CD4-positive, CD25-positive, alpha-beta regulatory T cell (primary cell): Measurements from ENCODE around the gene RIIAD1. TPM values are rescaled to one million over a fixed set of nuclear protein-coding genes. Genes with fewer than 3 reads are reported as not detected.
"Not testable (repeated sequence)": the region's sequence is repeated elsewhere in the genome, so short reads cannot be mapped to it uniquely, and the experiment has no call there.

ENCODE experiments used
- ATAC-seq, 2 donors: fragments of 150-1000 bp; cut with Tn5 transposase; one replicate each; pipeline ENCODE4 v1.10.0; 2021; ENCODE audit warnings: low read depth in 2 of 2, moderate number of reproducible peaks in 2 of 2, moderate library complexity in 1 of 2
- DNase-seq, 3 donors: peaks; one replicate each; pipeline versions ENCODE4 v3.0.0 to v3.0.0-alpha.2; 2012 to 2022; ENCODE audit warnings: mixed read lengths in 1 of 3
- H3K27ac ChIP-seq: one replicate; pipeline ENCODE4 v1.7.0; 2013; ENCODE audit warnings: mild to moderate bottlenecking, low read length; ENCODE audit not compliant: insufficient read depth, poor library complexity, severe bottlenecking
- H3K27me3 ChIP-seq: one replicate; pipeline ENCODE4 v1.7.0; 2013; ENCODE audit warnings: low read length; ENCODE audit not compliant: control insufficient read depth, insufficient read depth
- H3K36me3 ChIP-seq: one replicate; pipeline ENCODE4 v1.7.0; 2013; ENCODE audit warnings: mild to moderate bottlenecking, low read length, moderate library complexity; ENCODE audit not compliant: control insufficient read depth, insufficient read depth
- H3K4me1 ChIP-seq: 2 replicates; pipeline ENCODE4 v1.7.0; 2013; ENCODE audit warnings: mild to moderate bottlenecking, low read length; ENCODE audit not compliant: insufficient read depth, control insufficient read depth, poor library complexity, severe bottlenecking
- H3K4me3 ChIP-seq: one replicate; pipeline ENCODE4 v1.7.0; 2013; ENCODE audit warnings: low read depth, mild to moderate bottlenecking, low read length, moderate library complexity
- H3K9me3 ChIP-seq, 2 experiments: 1 replicate in 1 of 2; 2 replicates in 1 of 2; pipeline ENCODE4 v1.7.0; 2013; ENCODE audit warnings: low read length in 2 of 2, mild to moderate bottlenecking in 1 of 2, moderate library complexity in 1 of 2; ENCODE audit not compliant: control insufficient read depth in 2 of 2
- H3K27ac Mint-ChIP-seq, 3 donors: one replicate each; pipeline ENCODE4 v1.8.0; 2020 to 2022; ENCODE audit warnings: mild to moderate bottlenecking in 3 of 3, mixed read lengths in 3 of 3, moderate library complexity in 2 of 3
- H3K27me3 Mint-ChIP-seq: one replicate; pipeline ENCODE4 v1.8.0; 2022; ENCODE audit warnings: mild to moderate bottlenecking, mixed read lengths
- H3K36me3 Mint-ChIP-seq: one replicate; pipeline ENCODE4 v1.8.0; 2020; ENCODE audit warnings: mixed read lengths
- H3K4me1 Mint-ChIP-seq, 4 donors: one replicate each; pipeline ENCODE4 v1.8.0; 2020 to 2022; ENCODE audit warnings: mixed read lengths in 4 of 4, mild to moderate bottlenecking in 1 of 4
- H3K4me3 Mint-ChIP-seq, 4 donors: one replicate each; pipeline ENCODE4 v1.8.0; 2020 to 2022; ENCODE audit warnings: mild to moderate bottlenecking in 4 of 4, mixed read lengths in 4 of 4, moderate library complexity in 3 of 4
- H3K9me3 Mint-ChIP-seq, 7 donors: one replicate each; pipeline ENCODE4 v1.8.0; 2020 to 2022; ENCODE audit warnings: mixed read lengths in 7 of 7, mild to moderate bottlenecking in 3 of 7, moderate library complexity in 2 of 7
- polyA plus RNA-seq, 4 donors: library from polyadenylated mRNA; unstranded; fragments of 300-500 nt; fragmentation: Illumina TruSeq; gene quantifications; one replicate each; pipeline ENCODE4 v1.2.3, GENCODE V29; 2021
- total RNA-seq: library from RNA; stranded (reverse); gene quantifications from one replicate; pipeline ENCODE4 v1.2.3, GENCODE V29; 2022

RIIAD1 gene
- total and polyA plus RNA-seq, 5 donors from 2014 or later = not detected

DNA sequence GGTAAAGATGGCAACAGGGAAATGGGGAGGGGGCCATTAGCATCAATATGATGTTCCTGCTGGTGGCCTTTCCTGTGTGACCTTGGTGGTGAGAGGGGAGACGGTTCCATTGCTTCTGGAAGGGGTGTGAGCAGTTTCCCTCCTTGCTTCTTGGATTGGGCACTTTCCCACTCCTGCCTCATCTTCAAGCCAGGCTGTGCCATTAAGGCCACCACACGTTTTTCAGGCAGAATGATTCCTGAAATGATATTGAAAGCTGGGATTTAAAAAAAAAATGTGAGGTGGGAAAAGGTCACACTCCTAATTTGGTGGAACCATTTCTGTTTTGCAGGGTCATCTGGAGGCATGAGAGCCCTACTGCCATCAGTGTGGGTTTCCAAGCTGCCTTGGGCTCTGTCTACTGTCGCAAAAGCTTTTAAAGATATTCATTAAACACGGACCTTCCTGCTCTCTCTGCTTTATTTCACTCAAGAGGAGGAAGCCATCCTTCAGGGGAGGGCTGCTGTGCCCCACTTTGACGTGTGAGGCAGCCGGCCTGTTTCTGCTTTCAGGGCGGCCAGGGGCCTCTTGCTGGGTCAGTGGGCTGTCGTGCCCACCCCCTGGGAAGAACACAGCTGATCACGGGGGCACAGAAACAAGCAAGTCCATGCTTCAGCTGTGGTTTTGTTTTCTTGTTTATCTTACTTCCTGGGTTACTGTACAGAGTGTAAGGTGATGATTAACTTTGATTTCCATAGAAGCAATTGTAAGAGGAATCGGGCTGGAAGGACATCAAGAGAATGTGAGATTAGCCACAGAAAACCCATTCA, 8.0 kb downstream of the RIIAD1 start:
- no peak overlapping the region for H3K27ac ChIP-seq
- H3K4me3 Mint-ChIP-seq = no peak overlapping the region
- peaks cover 74% of the 10 kb centered on the region for H3K27me3 Mint-ChIP-seq
- DNase-seq = no peak
- H3K36me3 Mint-ChIP-seq = no peaks in the 10 kb centered on the region
- peaks cover 19% of the 10 kb centered on the region for H3K27me3 ChIP-seq
- H3K4me3 ChIP-seq = no peak overlapping the region
- H3K9me3 ChIP-seq = no peaks in the 10 kb centered on the region
- H3K4me1 Mint-ChIP-seq = no peaks in the 10 kb centered on the region
- H3K27ac Mint-ChIP-seq = peak overlapping the region in 1 of 3 donors; percentile 40
- H3K36me3 ChIP-seq = no peaks in the 10 kb centered on the region
- ATAC-seq = no peak
- peaks cover 0 to 1% (median 0%) of the 10 kb centered on the region in 7 donors for H3K9me3 Mint-ChIP-seq
- H3K4me1 ChIP-seq = no peaks in the 10 kb centered on the region

DNA sequence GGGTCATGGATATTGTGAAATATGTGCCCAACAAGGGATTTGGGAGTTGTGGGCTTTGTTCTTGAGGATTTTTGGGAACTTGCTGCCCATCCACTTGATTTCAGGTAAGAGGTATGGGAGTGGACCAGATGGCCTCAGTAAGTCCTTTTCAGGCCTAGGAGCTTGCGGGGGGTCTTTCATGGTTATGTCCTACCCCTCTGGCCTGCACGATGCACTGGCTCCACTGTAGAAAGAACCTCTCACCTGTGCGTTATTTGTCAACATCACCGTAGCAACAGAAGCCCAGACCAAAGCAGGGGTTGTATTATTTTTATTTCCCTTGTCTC, 8.6 kb downstream of the RIIAD1 start:
- H3K4me1 Mint-ChIP-seq = peaks cover 0 to under 1% (median under 1%) of the 10 kb centered on the region in 4 donors
- H3K27me3 Mint-ChIP-seq = peaks cover 73% of the 10 kb centered on the region
- Histone ChIP-seq H3K4me1 (no peaks in the 10 kb centered on the region), H3K27me3 (peaks cover 18% of the 10 kb centered on the region), H3K9me3 (no peaks in the 10 kb centered on the region), H3K4me3 (no peak overlapping the region), H3K36me3 (no peaks in the 10 kb centered on the region), H3K27ac (no peak overlapping the region)
- H3K27ac Mint-ChIP-seq = no peak overlapping the region
- peaks cover 0 to 1% (median 0%) of the 10 kb centered on the region in 7 donors for H3K9me3 Mint-ChIP-seq
- no peak overlapping the region for H3K4me3 Mint-ChIP-seq
- ATAC-seq (no peak), DNase-seq (no peak)
- H3K36me3 Mint-ChIP-seq = no peaks in the 10 kb centered on the region

DNA sequence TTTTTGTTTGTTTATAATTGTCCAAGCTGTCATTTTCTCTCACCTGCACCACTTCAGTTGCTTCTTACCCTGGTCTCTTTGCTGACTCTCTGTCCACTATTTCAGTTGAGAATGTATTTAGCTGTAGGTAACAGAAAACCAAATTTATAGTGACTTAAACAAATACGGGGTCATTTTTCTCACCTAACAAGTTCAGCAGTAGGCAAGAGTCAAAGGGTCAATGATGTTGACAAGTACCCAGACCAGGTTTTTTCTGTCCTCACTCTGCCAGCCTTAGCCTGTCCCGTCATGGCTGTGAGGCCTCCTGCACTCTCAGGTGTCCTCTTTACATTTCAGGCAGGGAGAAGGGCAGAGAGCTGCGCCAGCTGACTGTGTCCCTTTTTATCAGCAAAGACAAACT, 11.8 kb downstream of the RIIAD1 start:
- Histone ChIP-seq H3K27me3 (peaks cover 16% of the 10 kb centered on the region), H3K9me3 (peaks cover 11 to 16% of the 10 kb centered on the region in 2 experiments), H3K4me1 (no peaks in the 10 kb centered on the region), H3K4me3 (no peak overlapping the region), H3K36me3 (no peaks in the 10 kb centered on the region), H3K27ac (no peak overlapping the region)
- H3K27ac Mint-ChIP-seq = no peak overlapping the region
- H3K4me1 Mint-ChIP-seq = peaks cover 0 to 3% (median 1%) of the 10 kb centered on the region in 4 donors
- H3K36me3 Mint-ChIP-seq = no peaks in the 10 kb centered on the region
- ATAC-seq (no peak), DNase-seq (no peak)
- H3K9me3 Mint-ChIP-seq = peaks cover 0 to 10% (median 0%) of the 10 kb centered on the region in 7 donors
- peaks cover 43% of the 10 kb centered on the region for H3K27me3 Mint-ChIP-seq
- peak overlapping the region in 1 of 4 donors; percentile 29 for H3K4me3 Mint-ChIP-seq

DNA sequence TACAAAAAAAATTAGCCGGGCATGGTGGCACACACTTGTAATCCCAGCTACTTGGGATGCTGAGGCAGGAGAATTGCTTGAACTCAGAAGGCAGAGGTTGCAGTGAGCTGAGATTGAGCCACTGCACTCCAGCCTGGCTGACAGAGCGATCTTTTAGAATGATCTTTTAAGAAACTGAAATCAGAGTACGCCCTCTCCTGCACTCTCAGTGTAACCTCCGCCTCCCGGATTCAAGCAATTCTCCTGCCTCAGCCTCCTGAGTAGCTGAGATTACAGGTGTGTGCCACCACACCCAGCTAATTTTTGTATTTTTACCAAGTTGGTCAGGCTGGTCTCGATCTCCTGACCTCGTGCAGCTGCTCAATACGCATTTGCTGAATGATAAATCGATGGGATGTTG, 12.7 kb downstream of the RIIAD1 start:
- not testable (repeated sequence) for H3K36me3 ChIP-seq, H3K4me3 Mint-ChIP-seq, H3K36me3 Mint-ChIP-seq, H3K4me3 ChIP-seq, H3K4me1 Mint-ChIP-seq, DNase-seq, H3K4me1 ChIP-seq, H3K27ac ChIP-seq, H3K27me3 ChIP-seq, ATAC-seq
- Mint-ChIP-seq H3K27me3 (peaks cover 35% of the 10 kb centered on the region), H3K27ac (peak overlapping the region in 1 of 3 donors; percentile 9), H3K9me3 (peaks cover 0 to 14% (median 1%) of the 10 kb centered on the region in 7 donors)
- peaks cover 11 to 19% of the 10 kb centered on the region in 2 experiments for H3K9me3 ChIP-seq

DNA sequence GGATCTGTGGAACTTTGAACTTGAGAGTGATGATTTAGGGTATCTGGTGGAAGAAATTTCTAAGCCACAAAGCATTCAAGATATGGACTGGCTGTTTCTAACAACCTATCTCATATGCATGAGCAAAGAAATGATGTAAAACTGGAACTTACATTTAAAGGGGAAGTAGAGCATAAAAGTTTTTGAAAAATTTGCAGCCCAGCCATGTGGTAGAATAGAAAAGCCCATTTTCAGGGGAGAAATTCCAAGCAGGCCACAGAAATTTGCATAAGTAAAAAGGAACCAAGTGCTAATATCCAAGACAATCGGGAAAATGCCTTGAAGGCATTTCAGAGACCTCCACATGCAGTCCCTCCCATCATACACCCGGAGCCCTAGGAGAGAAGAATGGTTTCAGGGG, 15.7 kb downstream of the RIIAD1 start:
- Mint-ChIP-seq H3K27me3 (peaks cover 21% of the 10 kb centered on the region), H3K36me3 (no peaks in the 10 kb centered on the region), H3K4me1 (peaks cover 0 to 3% (median 1%) of the 10 kb centered on the region in 4 donors), H3K27ac (no peak overlapping the region), H3K4me3 (no peak overlapping the region), H3K9me3 (peaks cover 0 to 14% (median 1%) of the 10 kb centered on the region in 7 donors)
- DNase-seq = no peak
- H3K9me3 ChIP-seq = peaks cover 11 to 19% of the 10 kb centered on the region in 2 experiments
- H3K36me3 ChIP-seq = no peaks in the 10 kb centered on the region
- H3K4me3 ChIP-seq = no peak overlapping the region
- H3K27me3 ChIP-seq = peaks cover 1% of the 10 kb centered on the region
- H3K4me1 ChIP-seq = no peaks in the 10 kb centered on the region
- H3K27ac ChIP-seq = no peak overlapping the region
- ATAC-seq = no peak

DNA sequence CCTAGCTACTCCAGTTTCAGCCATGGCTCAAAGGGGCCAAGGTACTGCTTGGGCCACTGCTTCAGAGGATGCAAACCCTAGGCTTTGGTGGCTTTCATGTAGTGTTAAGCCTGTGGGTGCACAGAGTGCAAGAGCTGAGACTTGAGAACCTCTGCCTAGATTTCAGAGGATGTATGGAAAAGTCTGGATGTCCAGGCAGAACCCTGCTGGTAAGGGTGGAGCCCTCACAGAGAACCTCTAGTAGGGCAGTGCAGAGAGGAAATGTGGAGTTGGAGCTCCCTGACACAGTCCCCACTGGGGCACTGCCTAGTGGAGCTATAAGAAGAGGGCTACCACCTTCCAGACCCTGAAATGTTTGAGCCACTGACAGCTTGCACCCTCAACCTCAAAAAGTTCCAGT, 16.2 kb downstream of the RIIAD1 start:
- Histone ChIP-seq H3K4me1 (no peaks in the 10 kb centered on the region), H3K4me3 (no peak overlapping the region), H3K27ac (no peak overlapping the region), H3K36me3 (no peaks in the 10 kb centered on the region), H3K27me3 (no peaks in the 10 kb centered on the region), H3K9me3 (peaks cover 11 to 19% of the 10 kb centered on the region in 2 experiments)
- Mint-ChIP-seq H3K36me3 (no peaks in the 10 kb centered on the region), H3K9me3 (peaks cover 0 to 14% (median 1%) of the 10 kb centered on the region in 7 donors), H3K4me3 (no peak overlapping the region), H3K4me1 (peaks cover 0 to 3% (median 1%) of the 10 kb centered on the region in 4 donors), H3K27ac (no peak overlapping the region), H3K27me3 (peaks cover 17% of the 10 kb centered on the region)
- ATAC-seq (no peak), DNase-seq (no peak)

DNA sequence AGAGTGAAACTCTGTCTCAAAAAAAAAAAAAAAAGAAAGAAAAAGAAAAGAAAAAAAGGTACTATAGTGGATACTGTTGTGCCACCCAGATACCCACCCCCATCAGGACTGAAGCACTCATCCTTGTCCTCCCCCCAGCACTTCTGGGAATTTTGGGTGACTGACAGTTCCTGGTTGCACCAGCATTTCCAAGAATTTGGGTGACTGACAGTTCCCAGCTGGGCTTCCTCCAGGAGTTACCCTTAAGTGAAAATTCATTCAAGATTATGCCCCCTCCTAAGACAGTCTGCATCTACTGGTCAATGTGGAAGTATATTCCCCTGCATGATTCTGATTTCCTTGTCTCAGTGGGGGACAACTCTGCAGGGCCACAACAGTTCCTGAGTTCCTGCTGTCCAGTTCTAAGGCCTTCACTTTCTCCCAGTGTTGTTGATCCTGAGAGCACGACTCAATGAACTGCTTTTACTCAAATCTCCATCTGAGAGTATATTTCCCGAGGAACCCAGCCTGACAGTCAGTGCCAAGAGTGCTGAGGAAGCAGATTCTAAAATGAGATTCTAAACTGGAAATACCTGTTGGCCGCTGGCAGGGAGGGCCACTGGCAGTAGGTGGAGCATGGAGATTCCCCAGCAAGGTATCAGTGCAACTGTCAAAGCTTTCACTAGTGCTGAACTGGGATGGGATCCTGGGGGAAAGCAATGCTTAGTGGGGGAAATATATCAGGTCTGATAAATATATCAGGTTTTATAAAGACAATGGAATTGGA, 18.5 kb downstream of the RIIAD1 start:
- no peak overlapping the region for H3K4me3 Mint-ChIP-seq
- H3K27ac ChIP-seq = no peak overlapping the region
- H3K36me3 Mint-ChIP-seq = no peaks in the 10 kb centered on the region
- peaks cover 12% of the 10 kb centered on the region for H3K27me3 Mint-ChIP-seq
- H3K27me3 ChIP-seq = no peaks in the 10 kb centered on the region
- ATAC-seq (no peak), DNase-seq (no peak)
- peaks cover 11 to 19% of the 10 kb centered on the region in 2 experiments for H3K9me3 ChIP-seq
- peaks cover 0 to 14% (median 3%) of the 10 kb centered on the region in 7 donors for H3K9me3 Mint-ChIP-seq
- H3K4me3 ChIP-seq = no peak overlapping the region
- peaks cover 0 to 3% (median 1%) of the 10 kb centered on the region in 4 donors for H3K4me1 Mint-ChIP-seq
- H3K27ac Mint-ChIP-seq = peak overlapping the region in 1 of 3 donors; percentile 68
- no peaks in the 10 kb centered on the region for H3K4me1 ChIP-seq
- no peaks in the 10 kb centered on the region for H3K36me3 ChIP-seq
